ENCODE results near the gene GRIN1. TPM values are rescaled to one million over a fixed set of nuclear protein-coding genes. Genes with fewer than 3 reads are reported as not detected.

GRIN1 gene
- total and polyA plus RNA-seq, 2 of the 13 experiments (the other 11 are each of a cell fraction or from before 2014, with no cell fraction given), result 0.13 TPM; not detected in 1

DNA sequence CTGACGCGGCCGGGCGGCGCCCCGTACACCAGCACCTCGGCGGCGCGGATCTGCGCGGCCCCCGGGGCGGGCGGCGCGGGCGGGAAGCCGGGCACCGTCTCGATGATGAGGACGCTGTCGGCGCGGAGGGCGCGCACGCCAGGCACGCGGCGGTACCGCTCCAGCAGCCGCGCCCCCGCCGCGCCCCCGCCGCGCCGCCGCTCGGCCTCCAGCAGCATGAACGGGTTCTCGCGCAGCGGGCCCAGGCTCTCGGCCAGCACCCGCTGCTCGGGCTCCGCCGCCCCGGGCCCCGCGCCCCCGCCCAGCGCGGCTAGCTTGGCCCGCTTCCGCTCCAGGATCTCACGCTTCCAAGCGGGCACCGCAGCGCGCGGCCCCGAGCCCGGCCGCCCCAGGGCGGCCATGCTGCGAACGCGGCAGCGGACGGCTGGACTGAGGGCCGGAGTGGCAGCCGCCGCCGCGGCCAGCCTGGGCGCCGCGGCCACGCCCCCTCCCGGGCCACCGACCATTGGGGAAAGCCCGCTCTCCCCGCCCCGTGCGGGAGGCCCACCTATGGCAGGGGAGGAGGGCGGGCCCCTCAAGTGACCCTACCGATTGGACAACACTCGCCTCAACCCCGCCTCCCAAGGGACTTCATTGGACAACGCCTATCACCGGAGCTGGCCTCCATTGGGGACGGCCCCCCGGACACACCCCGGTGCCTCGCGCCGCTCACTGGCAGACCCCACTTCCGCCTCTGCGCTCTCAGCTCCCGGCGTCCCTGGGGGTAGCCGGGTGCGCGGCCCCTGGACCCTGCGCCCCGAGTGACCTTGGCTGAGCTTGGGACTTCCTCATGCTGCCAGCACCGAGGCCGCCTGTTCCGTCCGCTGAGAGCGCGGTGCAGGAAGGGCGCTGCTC is 61.6 kb downstream of the GRIN1 start, which contains the start of gene TPRN (continued):
- TF ChIP-seq ZNF510 (CRISPR knock-in tag; IDR thresholded peaks at IDR 0.05; ENCODE audit: low read depth) (no peak), CHCHD3 (CRISPR knock-in tag; IDR thresholded peaks at IDR 0.05) (no peak), HOXA3 (CRISPR knock-in tag; IDR thresholded peaks at IDR 0.05) (peak; percentile 82), ZNF337 (CRISPR knock-in tag; IDR thresholded peaks at IDR 0.05; ENCODE audit: borderline replicate concordance, low read depth) (0 out of 2 replicates have a peak, but pooled peaks have one; percentile 51), ZNF12 (CRISPR knock-in tag; IDR thresholded peaks at IDR 0.05) (0 out of 2 replicates have a peak, but pooled peaks have one; percentile 10), ZNF740 (CRISPR knock-in tag; IDR thresholded peaks at IDR 0.05) (no peak), EZH2 (conservative IDR thresholded peaks at IDR 0.05; ENCODE audit: low read depth, low read length) (no peak), FOXA1 (IDR thresholded peaks at IDR 0.05) (no peak), FOXA1 (CRISPR knock-in tag; IDR thresholded peaks at IDR 0.05) (peak; percentile 33; the same call in 1 of the 2 replicates), ZFP90 (CRISPR knock-in tag; IDR thresholded peaks at IDR 0.05; ENCODE audit: borderline replicate concordance) (peak; percentile 63; the same call in 1 of the 2 replicates), ATF7-NPFF (CRISPR knock-in tag; IDR thresholded peaks at IDR 0.05; ENCODE audit: low read depth) (peak; percentile 77), MEIS2 (CRISPR knock-in tag; IDR thresholded peaks at IDR 0.05) (peak; percentile 37; the same call in 1 of the 2 replicates), IRF1 (CRISPR knock-in tag; IDR thresholded peaks at IDR 0.05; ENCODE audit: low read depth) (no peak), ATAD3A (CRISPR knock-in tag; IDR thresholded peaks at IDR 0.05) (no peak)
- TF ChIP-seq, protein P1, sequence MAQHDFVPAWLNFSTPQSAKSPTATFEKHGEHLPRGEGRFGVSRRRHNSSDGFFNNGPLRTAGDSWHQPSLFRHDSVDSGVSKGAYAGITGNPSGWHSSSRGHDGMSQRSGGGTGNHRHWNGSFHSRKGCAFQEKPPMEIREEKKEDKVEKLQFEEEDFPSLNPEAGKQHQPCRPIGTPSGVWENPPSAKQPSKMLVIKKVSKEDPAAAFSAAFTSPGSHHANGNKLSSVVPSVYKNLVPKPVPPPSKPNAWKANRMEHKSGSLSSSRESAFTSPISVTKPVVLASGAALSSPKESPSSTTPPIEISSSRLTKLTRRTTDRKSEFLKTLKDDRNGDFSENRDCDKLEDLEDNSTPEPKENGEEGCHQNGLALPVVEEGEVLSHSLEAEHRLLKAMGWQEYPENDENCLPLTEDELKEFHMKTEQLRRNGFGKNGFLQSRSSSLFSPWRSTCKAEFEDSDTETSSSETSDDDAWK (CRISPR knock-in tag; IDR thresholded peaks at IDR 0.05), result no peak
- TF ChIP-seq, protein P2, sequence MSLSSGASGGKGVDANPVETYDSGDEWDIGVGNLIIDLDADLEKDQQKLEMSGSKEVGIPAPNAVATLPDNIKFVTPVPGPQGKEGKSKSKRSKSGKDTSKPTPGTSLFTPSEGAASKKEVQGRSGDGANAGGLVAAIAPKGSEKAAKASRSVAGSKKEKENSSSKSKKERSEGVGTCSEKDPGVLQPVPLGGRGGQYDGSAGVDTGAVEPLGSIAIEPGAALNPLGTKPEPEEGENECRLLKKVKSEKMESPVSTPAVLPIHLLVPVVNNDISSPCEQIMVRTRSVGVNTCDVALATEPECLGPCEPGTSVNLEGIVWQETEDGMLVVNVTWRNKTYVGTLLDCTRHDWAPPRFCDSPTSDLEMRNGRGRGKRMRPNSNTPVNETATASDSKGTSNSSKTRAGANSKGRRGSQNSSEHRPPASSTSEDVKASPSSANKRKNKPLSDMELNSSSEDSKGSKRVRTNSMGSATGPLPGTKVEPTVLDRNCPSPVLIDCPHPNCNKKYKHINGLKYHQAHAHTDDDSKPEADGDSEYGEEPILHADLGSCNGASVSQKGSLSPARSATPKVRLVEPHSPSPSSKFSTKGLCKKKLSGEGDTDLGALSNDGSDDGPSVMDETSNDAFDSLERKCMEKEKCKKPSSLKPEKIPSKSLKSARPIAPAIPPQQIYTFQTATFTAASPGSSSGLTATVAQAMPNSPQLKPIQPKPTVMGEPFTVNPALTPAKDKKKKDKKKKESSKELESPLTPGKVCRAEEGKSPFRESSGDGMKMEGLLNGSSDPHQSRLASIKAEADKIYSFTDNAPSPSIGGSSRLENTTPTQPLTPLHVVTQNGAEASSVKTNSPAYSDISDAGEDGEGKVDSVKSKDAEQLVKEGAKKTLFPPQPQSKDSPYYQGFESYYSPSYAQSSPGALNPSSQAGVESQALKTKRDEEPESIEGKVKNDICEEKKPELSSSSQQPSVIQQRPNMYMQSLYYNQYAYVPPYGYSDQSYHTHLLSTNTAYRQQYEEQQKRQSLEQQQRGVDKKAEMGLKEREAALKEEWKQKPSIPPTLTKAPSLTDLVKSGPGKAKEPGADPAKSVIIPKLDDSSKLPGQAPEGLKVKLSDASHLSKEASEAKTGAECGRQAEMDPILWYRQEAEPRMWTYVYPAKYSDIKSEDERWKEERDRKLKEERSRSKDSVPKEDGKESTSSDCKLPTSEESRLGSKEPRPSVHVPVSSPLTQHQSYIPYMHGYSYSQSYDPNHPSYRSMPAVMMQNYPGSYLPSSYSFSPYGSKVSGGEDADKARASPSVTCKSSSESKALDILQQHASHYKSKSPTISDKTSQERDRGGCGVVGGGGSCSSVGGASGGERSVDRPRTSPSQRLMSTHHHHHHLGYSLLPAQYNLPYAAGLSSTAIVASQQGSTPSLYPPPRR (CRISPR knock-in tag; IDR thresholded peaks at IDR 0.05; ENCODE audit: borderline replicate concordance), result peak; percentile 42; the same call in 1 of the 2 replicates
- TF ChIP-seq, protein P3, sequence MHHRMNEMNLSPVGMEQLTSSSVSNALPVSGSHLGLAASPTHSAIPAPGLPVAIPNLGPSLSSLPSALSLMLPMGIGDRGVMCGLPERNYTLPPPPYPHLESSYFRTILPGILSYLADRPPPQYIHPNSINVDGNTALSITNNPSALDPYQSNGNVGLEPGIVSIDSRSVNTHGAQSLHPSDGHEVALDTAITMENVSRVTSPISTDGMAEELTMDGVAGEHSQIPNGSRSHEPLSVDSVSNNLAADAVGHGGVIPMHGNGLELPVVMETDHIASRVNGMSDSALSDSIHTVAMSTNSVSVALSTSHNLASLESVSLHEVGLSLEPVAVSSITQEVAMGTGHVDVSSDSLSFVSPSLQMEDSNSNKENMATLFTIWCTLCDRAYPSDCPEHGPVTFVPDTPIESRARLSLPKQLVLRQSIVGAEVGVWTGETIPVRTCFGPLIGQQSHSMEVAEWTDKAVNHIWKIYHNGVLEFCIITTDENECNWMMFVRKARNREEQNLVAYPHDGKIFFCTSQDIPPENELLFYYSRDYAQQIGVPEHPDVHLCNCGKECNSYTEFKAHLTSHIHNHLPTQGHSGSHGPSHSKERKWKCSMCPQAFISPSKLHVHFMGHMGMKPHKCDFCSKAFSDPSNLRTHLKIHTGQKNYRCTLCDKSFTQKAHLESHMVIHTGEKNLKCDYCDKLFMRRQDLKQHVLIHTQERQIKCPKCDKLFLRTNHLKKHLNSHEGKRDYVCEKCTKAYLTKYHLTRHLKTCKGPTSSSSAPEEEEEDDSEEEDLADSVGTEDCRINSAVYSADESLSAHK (CRISPR knock-in tag; IDR thresholded peaks at IDR 0.05; ENCODE audit: borderline replicate concordance), result no peak

Measured in HepG2 (cell line).